ENCODE measurements around the gene ETV3L.

Gene ETV3L

DNA sequence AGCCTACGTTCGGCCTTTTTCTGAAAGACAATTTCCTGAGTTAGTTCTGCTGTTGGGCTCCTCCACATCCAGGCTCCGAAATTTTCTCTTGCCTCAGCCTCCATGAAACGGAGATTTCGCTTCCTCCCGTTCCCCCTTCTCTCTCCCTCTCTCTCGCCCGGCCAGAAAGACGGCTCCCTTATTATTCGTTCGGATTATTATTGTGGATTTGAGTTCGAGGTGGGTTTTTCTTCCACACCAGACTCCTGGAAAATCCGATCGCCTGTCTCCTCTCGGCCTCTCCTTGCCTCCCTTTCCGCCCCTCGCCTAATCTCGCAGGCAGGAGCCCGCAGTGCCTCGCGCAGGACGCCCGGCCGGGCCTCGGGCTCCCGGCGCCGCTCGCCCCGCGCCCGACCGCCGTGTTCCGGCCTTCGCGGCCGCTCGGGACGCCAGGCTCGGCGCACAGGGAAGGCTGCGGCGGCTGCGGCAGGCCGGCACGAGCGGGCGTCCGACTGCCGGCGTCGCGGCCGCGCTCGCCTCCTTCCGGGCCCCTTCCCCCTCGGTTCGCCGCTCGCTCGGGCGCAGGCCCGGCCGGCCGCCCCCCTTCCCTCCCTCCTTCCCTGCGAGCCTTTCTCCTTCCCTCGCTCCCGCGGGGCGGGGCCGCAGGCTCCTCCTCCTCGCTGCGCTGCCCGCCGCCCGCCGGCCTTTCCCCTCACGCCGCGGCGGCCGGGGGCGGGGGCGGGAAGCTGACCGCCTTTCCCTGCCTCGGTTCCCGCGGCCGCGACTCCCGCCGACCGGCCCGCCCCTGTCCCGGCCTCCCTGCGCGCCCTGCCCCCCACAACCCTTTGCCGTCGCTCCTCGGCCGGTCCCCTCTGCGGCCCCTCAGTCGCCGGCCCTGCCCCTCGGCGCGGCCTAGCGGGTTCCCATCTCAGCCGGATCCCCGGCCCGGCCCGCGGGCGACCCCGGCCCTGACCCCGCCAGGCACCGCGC lies 54.1 kb downstream of the ETV3L start, which contains the start of gene ARHGEF11:
Gene ARHGEF11, minus strand, starts transcription at position 493 of the 969 bp plus-strand sequence. CDS start 1,412 bp downstream, outside the sequence.
- TF ChIP-seq, protein P1, sequence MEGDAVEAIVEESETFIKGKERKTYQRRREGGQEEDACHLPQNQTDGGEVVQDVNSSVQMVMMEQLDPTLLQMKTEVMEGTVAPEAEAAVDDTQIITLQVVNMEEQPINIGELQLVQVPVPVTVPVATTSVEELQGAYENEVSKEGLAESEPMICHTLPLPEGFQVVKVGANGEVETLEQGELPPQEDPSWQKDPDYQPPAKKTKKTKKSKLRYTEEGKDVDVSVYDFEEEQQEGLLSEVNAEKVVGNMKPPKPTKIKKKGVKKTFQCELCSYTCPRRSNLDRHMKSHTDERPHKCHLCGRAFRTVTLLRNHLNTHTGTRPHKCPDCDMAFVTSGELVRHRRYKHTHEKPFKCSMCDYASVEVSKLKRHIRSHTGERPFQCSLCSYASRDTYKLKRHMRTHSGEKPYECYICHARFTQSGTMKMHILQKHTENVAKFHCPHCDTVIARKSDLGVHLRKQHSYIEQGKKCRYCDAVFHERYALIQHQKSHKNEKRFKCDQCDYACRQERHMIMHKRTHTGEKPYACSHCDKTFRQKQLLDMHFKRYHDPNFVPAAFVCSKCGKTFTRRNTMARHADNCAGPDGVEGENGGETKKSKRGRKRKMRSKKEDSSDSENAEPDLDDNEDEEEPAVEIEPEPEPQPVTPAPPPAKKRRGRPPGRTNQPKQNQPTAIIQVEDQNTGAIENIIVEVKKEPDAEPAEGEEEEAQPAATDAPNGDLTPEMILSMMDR (IDR thresholded peaks at IDR 0.05; ENCODE audit: insufficient read depth, low read length, poor library complexity, severe bottlenecking) = no peak
- no peaks in the 10 kb centered on the region for H3K36me3 ChIP-seq (ENCODE audit: control insufficient read depth, insufficient read depth, low read length)
- H3K27me3 ChIP-seq (replicated peaks; ENCODE audit: control insufficient read depth, insufficient read depth, low read length) = no peaks in the 10 kb centered on the region
- DNase-seq (ENCODE audit: extremely low read depth, insufficient read length) = peak; percentile 70
- H3K4me3 ChIP-seq (replicated peaks; ENCODE audit: low read depth, low read length) = peak within 1 kb of the TSS; percentile 64

- Histone ChIP-seq H3K27me3 (replicated peaks; ENCODE audit: control insufficient read depth, insufficient read depth, low read length) (no peaks in the 10 kb centered on the region), H3K4me3 (replicated peaks; ENCODE audit: low read depth, low read length) (peak overlapping the region; percentile 64), H3K36me3 (ENCODE audit: control insufficient read depth, insufficient read depth, low read length) (no peaks in the 10 kb centered on the region)
- TF ChIP-seq, protein P1 (IDR thresholded peaks at IDR 0.05; ENCODE audit: insufficient read depth, low read length, poor library complexity, severe bottlenecking) = no peak
- DNase-seq (ENCODE audit: extremely low read depth, insufficient read length) = no peak
These were observed 55.3 kb downstream of the ETV3L start for GRCh38 chr1:157044326-157044725.

DNA sequence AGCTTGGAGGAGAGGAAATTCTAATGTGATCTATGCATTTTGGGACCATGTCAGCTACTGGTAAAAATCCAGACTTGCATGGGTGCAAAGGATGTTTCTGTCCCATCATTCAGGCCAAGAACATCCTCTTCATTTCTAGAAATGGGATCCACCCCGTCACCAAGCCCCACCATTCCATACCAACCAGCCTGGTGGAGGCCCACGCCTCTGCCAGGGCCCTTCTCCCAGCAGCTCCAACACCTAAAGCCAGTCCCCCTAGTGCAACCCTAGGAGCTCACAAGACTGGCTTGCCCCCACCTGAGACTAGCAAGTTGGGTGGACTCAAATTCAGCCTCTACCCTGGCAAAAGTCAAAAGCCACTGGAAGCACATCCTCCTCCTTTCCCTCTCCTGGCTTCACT lies 55.9 kb downstream of the ETV3L start:
- Histone ChIP-seq H3K27me3 (replicated peaks; ENCODE audit: control insufficient read depth, insufficient read depth, low read length) (no peaks in the 10 kb centered on the region), H3K4me3 (replicated peaks; ENCODE audit: low read depth, low read length) (peak overlapping the region; percentile 8; the same call in 1 of the 2 replicates)

DNA sequence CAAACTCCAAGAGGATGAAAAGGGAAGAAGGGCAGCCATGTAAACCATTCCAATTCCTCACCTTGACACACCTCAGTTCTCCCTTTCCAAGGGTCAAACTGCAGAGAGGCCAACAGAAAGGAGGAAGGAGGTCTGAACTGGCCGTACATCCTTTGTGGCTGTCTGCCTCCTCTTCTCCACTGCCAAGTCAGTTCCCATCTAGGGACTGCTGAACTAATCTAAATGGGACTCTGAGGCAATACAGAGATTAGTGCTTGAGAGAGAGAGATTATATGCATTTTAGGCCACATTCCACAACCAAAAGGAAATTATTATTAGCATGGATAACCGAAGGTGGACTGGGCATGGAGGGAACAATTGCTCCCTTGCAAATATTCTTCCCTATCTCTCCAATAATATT lies 56.8 kb downstream of the ETV3L start:
- no peak for DNase-seq (ENCODE audit: extremely low read depth, insufficient read length)
- Histone ChIP-seq H3K27me3 (replicated peaks; ENCODE audit: control insufficient read depth, insufficient read depth, low read length) (no peaks in the 10 kb centered on the region), H3K36me3 (ENCODE audit: control insufficient read depth, insufficient read depth, low read length) (no peaks in the 10 kb centered on the region), H3K4me3 (replicated peaks; ENCODE audit: low read depth, low read length) (no peak overlapping the region)
- TF ChIP-seq, protein P1 (IDR thresholded peaks at IDR 0.05; ENCODE audit: insufficient read depth, low read length, poor library complexity, severe bottlenecking) = no peak

More for the DNA sequence above, 55.9 kb downstream of the ETV3L start:
- TF ChIP-seq, protein P1 (IDR thresholded peaks at IDR 0.05; ENCODE audit: insufficient read depth, low read length, poor library complexity, severe bottlenecking) = no peak
- DNase-seq (ENCODE audit: extremely low read depth, insufficient read length) = no peak
- H3K36me3 ChIP-seq (ENCODE audit: control insufficient read depth, insufficient read depth, low read length) = no peaks in the 10 kb centered on the region
